Measurements from ENCODE around the gene PLCD1. TPM values are rescaled to one million over a fixed set of nuclear protein-coding genes. Genes with fewer than 3 reads are reported as not detected.

Gene PLCD1
- total RNA-seq, 2 experiments from 2014 or later = 36.2 to 38.0 TPM

DNA sequence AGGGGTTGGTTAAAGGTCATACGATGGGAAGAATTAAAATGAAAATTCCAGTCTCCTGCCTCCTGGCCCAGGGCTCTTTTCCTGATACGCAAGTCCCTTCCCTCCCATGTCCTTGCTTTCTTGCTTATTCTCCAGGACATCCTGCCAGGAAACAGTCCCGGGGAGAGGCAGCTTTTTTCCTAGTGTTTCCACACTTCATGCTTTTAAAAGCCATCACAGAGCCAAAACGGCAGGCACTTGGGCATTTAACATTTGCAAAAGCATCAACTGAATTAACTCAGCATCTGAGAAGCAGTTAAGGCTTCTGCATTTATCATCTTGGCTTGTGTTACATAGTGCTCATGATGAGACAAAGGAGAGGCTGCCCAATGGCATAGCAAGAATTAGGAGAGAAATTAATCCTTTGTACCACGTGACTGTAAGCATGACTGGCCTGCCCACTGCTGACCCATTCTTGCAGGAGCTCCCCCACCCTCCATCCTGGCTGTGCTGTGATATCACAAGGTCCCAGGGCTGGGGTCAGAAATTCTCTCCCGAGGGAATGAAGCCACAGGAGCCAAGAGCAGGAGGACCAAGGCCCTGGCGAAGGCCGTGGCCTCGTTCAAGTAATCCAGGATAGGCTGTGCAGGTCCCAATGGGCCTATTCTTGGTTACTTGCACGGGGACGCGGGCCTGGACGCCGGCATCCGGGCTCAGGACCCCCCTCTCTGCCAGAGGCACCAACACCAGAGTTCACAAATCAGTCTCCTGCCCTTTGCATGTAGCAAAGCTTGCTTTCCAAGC lies 60.4 kb downstream of the PLCD1 start:
- POLR2A ChIA-PET = no interaction called here
- no peak overlapping the region for H3K4me3 Mint-ChIP-seq
- no peak for DNase-seq
- H3K36me3 Mint-ChIP-seq (ENCODE audit: low read depth) = no peaks in the 10 kb centered on the region
- no peaks in the 10 kb centered on the region for H3K9me3 Mint-ChIP-seq
- no peak overlapping the region for H3K27ac Mint-ChIP-seq
- CTCF ChIA-PET = interaction anchor here (1.0 to 5.4 kb wide), 6 partner anchors 10 to 118 kb away, joined by 4 to 129 read pairs (median 6); no protein-coding TSS in a partner anchor
- H3K27me3 Mint-ChIP-seq = peaks cover 9% of the 10 kb centered on the region
- no peaks in the 10 kb centered on the region for H3K4me1 Mint-ChIP-seq

DNA sequence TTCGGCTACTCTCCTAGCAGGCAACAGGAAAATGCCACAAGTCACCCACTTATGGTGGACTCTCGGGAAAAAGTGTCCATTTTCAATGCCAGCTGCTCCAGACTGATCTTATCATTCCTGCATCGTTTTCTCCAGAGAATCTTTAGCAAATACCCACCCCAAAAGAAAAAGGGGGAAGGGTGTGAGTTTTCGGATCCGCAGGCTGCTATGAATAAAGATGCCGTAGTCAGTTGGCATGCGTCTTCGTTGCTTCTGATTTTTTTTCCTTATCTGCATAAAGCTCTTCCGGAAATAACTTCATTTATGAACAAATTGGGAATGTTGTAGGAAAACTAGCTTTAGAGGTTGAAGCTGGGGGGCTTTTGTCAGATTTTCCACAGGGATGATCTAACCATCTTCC lies 61.2 kb downstream of the PLCD1 start:
- no peak overlapping the region for H3K27ac Mint-ChIP-seq
- H3K4me3 Mint-ChIP-seq = no peak overlapping the region
- H3K27me3 Mint-ChIP-seq = peaks cover 9% of the 10 kb centered on the region
- H3K4me1 Mint-ChIP-seq = no peaks in the 10 kb centered on the region
- H3K36me3 Mint-ChIP-seq (ENCODE audit: low read depth) = no peaks in the 10 kb centered on the region
- H3K9me3 Mint-ChIP-seq = no peaks in the 10 kb centered on the region
- no peak for DNase-seq
- ChIA-PET POLR2A (no interaction called here), CTCF (interaction anchor here (0.7 to 5.4 kb wide), 16 partner anchors 9 to 378 kb away, joined by 3 to 129 read pairs (median 5); partner anchors contain the start of gene XYLB)

DNA sequence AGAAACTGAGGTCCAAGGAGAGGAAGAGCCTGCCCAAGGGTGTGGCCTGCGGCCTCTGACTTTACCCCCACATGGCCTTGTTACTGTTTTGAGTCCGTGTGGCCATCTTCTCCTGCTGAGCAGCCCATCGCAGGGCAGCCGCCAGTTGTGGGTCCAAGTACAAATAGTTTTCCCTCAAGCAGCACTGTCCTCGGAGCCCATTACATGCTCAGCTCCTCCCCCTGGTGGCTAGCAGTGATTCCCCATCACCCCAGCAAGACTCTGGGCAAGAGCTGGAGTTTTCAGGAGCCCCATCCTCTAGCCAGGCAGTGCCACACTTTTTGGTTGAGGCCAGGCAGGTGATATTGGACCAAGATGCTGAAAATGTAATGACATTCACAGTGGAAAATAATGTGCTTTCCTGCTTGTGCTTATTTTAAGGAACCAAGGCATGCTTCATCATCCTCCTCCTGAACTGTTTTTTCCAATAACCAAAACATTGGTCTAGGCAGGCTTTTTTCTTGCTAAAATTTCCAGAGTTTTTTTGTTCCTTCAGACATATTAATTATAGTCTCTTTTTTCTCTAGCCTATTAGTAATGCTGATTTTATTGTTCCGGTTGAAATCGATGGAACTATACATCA lies 62.1 kb downstream of the PLCD1 start:
- Mint-ChIP-seq H3K27ac (no peak overlapping the region), H3K4me3 (no peak overlapping the region), H3K9me3 (no peaks in the 10 kb centered on the region), H3K4me1 (no peaks in the 10 kb centered on the region), H3K27me3 (peaks cover 9% of the 10 kb centered on the region), H3K36me3 (ENCODE audit: low read depth) (no peaks in the 10 kb centered on the region)
- ChIA-PET POLR2A (interaction anchor here (1.1 to 1.2 kb wide), 2 partner anchors 103 to 112 kb away, joined by 3 read pairs; no protein-coding TSS in a partner anchor), CTCF (interaction anchor here (0.7 to 5.4 kb wide), 25 partner anchors 7 to 379 kb away, joined by 3 to 129 read pairs (median 4); partner anchors contain the start of gene XYLB)
- peak; percentile 66 for DNase-seq

DNA sequence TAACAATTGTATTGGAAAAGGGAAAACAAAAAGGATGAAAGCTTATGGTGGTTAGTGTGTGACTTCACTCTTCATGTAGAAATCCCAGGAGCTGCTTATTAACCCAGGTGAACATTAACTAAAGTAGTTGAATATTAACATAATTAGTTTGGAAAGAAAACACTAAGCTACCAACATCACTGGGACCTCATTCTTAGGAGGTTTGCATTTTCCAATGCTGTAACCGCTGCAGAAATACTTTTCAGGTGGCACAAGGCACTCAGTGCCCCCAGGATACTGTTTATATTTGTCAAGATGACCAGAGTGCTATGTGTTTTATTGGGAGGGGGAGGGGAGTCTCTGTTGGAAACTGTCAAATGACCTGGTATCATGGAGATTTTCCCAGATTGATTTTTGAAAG lies 64.7 kb downstream of the PLCD1 start:
- ChIA-PET POLR2A (no interaction called here), CTCF (interaction anchor here (1.3 to 4.3 kb wide), 3 partner anchors 10 to 110 kb away, joined by 4 to 21 read pairs (median 5); no protein-coding TSS in a partner anchor)

DNA sequence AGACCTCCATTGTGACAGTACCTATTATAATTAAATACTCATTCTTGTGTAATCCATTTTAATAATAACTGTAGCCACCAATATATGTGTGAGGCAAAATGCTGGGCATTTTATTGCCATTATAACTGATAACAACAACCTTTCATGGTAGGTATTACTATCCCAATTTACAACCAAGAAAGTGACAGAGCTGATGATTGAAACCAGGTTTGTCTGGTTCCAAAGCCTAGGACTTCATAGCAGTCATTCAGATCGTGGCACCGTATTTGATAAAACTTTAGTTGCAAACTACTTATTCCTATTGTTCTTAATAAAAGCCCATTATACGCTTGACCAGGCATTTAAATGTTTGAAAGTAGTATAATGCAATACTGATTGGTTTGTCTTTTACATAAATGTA lies 65.3 kb downstream of the PLCD1 start:
- Mint-ChIP-seq H3K36me3 (ENCODE audit: low read depth) (no peaks in the 10 kb centered on the region), H3K9me3 (no peaks in the 10 kb centered on the region), H3K4me1 (no peaks in the 10 kb centered on the region), H3K27ac (no peak overlapping the region), H3K4me3 (no peak overlapping the region), H3K27me3 (peaks cover 11% of the 10 kb centered on the region)
- ChIA-PET POLR2A (no interaction called here), CTCF (interaction anchor here (1.3 to 4.3 kb wide), 3 partner anchors 10 to 109 kb away, joined by 4 to 21 read pairs (median 5); no protein-coding TSS in a partner anchor)
- DNase-seq = no peak

More for the DNA sequence above, 64.7 kb downstream of the PLCD1 start:
- Mint-ChIP-seq H3K27me3 (peaks cover 11% of the 10 kb centered on the region), H3K4me1 (no peaks in the 10 kb centered on the region), H3K4me3 (no peak overlapping the region), H3K27ac (no peak overlapping the region), H3K36me3 (ENCODE audit: low read depth) (no peaks in the 10 kb centered on the region), H3K9me3 (no peaks in the 10 kb centered on the region)
- no peak for DNase-seq

DNA sequence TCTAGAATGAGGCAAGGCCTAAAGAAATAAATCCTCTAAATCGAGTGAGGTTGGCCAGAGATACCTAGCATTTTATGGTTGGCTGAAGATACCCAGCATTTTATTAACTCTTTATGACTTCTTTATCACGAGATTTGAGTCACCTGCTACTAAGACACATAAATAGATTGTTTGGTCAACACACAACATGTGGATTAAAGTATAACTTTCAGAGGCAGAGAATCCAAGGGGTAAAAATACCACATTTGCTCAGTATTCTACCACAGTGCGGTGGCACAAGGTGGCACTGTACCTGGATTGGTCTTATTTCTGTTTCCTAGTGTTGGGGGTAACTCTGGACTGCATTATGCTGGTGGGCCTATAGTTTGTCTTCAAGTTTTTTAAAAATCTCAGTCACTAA lies 65.8 kb downstream of the PLCD1 start:
- ChIA-PET CTCF (interaction anchor here (1.3 to 4.3 kb wide), 3 partner anchors 11 to 109 kb away, joined by 4 to 21 read pairs (median 5); no protein-coding TSS in a partner anchor), POLR2A (no interaction called here)
- Mint-ChIP-seq H3K36me3 (ENCODE audit: low read depth) (no peaks in the 10 kb centered on the region), H3K27me3 (peaks cover 11% of the 10 kb centered on the region), H3K27ac (no peak overlapping the region), H3K9me3 (no peaks in the 10 kb centered on the region), H3K4me3 (no peak overlapping the region), H3K4me1 (no peaks in the 10 kb centered on the region)
- DNase-seq = no peak

DNA sequence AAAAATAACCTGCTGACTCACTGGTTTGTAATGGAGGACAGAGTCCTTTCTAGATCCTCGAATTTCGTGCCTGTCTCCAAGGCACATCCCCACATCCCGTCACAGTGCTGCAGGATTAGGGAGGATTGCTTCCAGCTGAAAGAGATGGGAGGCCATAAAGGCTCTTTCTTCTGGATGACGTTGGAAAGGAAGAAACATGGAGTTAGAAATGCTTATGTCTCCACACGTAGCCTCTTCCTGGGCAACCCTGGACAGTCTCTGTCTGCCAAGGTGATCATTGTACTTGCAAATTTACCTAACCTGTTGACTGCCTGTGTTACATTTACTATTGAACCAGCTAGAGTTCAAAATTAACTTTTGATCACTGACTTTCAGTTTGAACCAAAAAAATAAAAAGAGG lies 66.4 kb downstream of the PLCD1 start:
- no peak overlapping the region for H3K27ac Mint-ChIP-seq
- CTCF ChIA-PET = interaction anchor here (4.3 kb wide), 1 partner anchor 11 kb away, joined by 21 read pairs; no protein-coding TSS in a partner anchor
- DNase-seq = no peak
- no peaks in the 10 kb centered on the region for H3K4me1 Mint-ChIP-seq
- peaks cover 11% of the 10 kb centered on the region for H3K27me3 Mint-ChIP-seq
- H3K36me3 Mint-ChIP-seq (ENCODE audit: low read depth) = no peaks in the 10 kb centered on the region
- no peaks in the 10 kb centered on the region for H3K9me3 Mint-ChIP-seq
- POLR2A ChIA-PET = no interaction called here
- H3K4me3 Mint-ChIP-seq = no peak overlapping the region

DNA sequence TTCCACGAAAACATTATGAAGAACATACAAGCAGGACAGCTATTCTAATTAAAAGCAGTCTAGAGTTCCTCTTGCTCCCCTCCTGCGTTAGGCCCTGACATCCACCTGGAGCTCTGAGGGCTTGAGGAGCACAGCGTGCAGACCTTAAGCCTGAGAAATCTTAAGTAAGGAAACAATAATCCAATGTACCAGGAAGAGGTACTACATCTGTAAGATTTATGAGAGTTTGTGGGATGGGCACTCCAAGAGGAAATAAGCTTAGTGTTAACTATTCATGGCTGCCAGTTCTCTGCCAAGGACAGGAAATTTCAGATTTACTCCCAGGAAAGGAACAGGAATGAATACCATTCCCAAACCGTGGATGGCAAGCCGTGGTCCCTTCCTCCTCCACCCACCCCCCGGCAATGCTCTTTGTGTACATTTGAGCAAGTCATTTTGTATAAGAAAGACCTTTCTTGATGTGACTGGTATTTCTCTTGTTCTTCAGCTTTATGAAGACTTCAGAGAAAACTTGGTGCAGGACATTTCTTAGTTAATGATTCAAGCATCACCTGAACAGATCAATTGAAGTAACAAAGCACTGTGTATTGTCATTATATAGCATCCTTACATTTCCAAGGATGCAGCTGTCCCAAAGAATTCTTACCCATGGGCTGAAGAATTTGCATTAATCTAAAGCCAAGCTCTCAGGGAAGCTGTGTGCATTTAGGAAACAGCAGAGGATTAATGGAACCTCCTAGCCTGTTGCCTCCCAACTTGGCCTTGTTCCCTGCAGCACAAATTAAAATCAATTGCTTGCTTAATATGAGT lies 67.6 kb downstream of the PLCD1 start:
- peaks cover 9% of the 10 kb centered on the region for H3K4me1 Mint-ChIP-seq
- POLR2A ChIA-PET = interaction anchor here (1.2 kb wide), 1 partner anchor 175 kb away, joined by 3 read pairs; the partner anchor contains the start of gene ACAA1
- H3K9me3 Mint-ChIP-seq = no peaks in the 10 kb centered on the region
- no peak for DNase-seq
- no peak overlapping the region for H3K4me3 Mint-ChIP-seq
- no peaks in the 10 kb centered on the region for H3K36me3 Mint-ChIP-seq (ENCODE audit: low read depth)
- H3K27me3 Mint-ChIP-seq = peaks cover 11% of the 10 kb centered on the region
- H3K27ac Mint-ChIP-seq = no peak overlapping the region
- CTCF ChIA-PET = interaction anchor here (0.6 to 1.1 kb wide), 4 partner anchors 8 to 107 kb away, joined by 3 to 5 read pairs (median 3); no protein-coding TSS in a partner anchor

DNA sequence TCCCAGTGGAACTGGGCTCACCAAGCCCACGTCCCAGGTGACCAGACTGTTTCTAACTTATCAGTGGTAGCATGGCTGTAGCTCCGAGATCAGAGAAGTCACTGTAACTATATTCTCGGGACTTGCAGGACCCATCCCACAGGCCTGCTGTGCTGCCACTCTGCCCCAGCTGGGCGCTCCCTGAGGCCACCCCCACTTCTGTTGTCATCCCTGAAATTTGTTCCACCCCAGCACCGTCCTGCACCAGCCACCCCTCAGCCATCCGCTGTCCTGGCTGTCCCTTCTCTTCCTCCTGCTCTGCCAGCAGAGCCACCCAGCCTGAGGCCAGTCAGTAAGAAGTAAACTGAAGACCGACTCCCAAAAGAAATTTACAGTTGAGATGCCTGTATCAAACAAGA lies 71.9 kb downstream of the PLCD1 start:
- H3K4me1 Mint-ChIP-seq = peaks cover 17% of the 10 kb centered on the region
- H3K27ac Mint-ChIP-seq = peak overlapping the region; percentile 64
- no peaks in the 10 kb centered on the region for H3K36me3 Mint-ChIP-seq (ENCODE audit: low read depth)
- ChIA-PET CTCF (interaction anchor here (0.9 to 1.1 kb wide), 3 partner anchors 10 to 539 kb away, joined by 3 to 5 read pairs (median 3); partner anchors contain the start of gene EXOG), POLR2A (no interaction called here)
- no peak for DNase-seq
- peaks cover 3% of the 10 kb centered on the region for H3K9me3 Mint-ChIP-seq
- H3K4me3 Mint-ChIP-seq = no peak overlapping the region
- H3K27me3 Mint-ChIP-seq = peaks cover 1% of the 10 kb centered on the region

Other genes with a start within 250 kb of the PLCD1 start
- gene CTDSPL, start 167.8 kb downstream of the PLCD1 start, total RNA-seq = 1 to 10 TPM; 2.0 to 4.1 TPM
- gene VILL, start 38.9 kb downstream of the PLCD1 start, total RNA-seq = 10 to 100 TPM; 18.4 to 18.7 TPM
- 1 to 10 TPM; 3.8 to 4.2 TPM for gene DLEC1, start 9.6 kb upstream of the PLCD1 start, total RNA-seq
- gene ACAA1, start 107.5 kb upstream of the PLCD1 start, total RNA-seq = 10 to 100 TPM; 76.8 to 77.5 TPM
- gene MYD88, start 109.0 kb upstream of the PLCD1 start, total RNA-seq = 10 to 100 TPM; 87.9 to 91.3 TPM
- gene OXSR1, start 135.9 kb upstream of the PLCD1 start, total RNA-seq = 10 to 100 TPM; 67.5 to 71.3 TPM
- under 1 TPM; 0.25 to 0.28 TPM for gene SLC22A13, start 236.2 kb upstream of the PLCD1 start, total RNA-seq